GM19238 (cell line): Measurements from ENCODE around the gene BRD3.

Experiments
- DNase-seq: peaks from one replicate; pipeline ENCODE4 v3.0.0; 2011; ENCODE audit warnings: low spot score; ENCODE audit not compliant: insufficient read length

The BRD3 gene

DNA sequence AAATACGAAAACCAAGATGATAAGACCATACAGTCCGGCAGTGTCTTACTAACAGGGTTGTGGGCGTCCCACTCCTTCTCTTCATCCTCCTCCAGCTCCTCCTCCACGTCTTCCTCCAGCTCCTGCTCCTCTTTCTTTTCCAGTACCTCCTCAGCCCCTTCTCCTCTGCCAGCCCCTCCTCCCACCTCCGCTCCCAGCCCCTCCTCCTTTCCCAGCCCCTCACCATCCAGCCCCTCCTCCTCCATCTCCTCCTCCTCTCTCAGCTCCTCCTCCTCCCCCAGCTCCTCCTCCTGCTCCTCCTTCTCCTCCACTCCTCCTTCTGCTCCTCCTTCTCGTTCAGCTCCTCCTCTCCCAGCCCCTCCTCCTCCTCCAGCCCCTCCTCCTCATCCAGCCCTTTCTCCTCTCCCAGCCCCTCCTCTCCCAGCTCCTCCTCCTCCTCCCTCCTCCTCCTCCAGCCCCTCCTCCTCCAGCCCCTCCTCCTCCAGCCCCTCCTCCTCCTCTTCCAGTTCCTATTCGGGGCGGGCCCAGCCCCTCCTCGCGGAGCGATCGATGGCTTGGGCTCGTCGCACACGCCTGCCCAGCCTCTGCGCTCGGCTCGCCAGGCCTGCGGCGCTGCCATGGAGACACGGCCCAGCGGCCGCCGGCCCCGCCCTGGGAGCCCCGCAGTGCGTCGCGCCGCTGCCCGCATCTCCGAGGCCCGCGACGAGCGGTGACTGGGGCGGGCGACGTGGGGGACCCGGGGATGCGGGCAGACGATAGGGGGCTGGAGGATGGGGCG is 42.8 kb downstream of the BRD3 start, which contains the start of gene BRD3OS:
Gene BRD3OS, plus strand, starts transcription at position 654 of the 778 bp plus-strand sequence. CDS start 1,267 bp downstream, outside the sequence.
- DNase-seq: peak; percentile 90

DNA sequence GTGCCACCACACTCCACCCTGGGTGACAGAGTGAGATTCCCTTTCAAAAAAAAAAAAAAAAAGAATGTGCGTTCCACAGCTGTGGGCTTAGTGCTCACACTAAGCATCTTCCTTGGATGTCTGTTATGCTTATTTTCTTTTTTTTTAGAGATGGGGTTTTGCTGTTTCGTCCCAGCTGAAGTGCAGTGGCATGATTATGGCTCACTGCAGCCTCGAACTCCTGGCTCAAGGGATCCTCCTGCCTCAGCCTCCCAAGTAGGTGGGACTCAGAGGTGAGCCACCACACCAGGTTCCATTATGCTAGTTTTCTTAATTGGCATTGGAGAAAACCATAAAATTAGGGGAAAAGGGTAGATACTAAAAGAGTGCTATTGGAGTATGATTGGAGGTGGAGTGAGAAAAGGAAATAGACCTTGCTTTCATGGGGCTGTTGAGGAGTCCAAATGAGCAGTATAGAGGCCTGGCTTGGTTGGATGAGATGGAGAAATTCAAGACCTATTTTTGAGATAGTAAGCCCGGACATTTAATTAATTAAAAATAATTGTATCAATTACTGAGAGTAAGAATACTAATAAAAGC is 43.5 kb downstream of the BRD3 start:
- DNase-seq: no peak

DNA sequence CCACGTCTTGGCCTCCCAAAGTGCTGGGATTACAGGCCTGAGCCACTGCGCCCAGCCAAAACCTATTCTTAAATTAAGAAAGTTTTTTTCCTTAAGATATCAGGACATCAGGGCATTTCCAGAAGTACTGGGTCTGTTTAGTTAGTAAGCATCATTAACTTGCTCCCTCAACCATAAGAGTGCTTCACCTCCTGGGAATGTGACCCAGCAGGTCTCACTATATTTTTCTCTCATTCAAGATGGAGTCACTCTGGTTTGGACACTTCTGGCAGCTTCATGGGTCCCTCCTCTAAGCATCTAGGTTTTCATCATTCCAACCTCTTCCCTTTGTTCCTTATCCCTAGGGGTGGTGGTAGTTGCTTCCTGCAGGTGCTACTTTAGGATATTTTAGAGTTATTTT is 52.9 kb downstream of the BRD3 start:
- no peak for DNase-seq

DNA sequence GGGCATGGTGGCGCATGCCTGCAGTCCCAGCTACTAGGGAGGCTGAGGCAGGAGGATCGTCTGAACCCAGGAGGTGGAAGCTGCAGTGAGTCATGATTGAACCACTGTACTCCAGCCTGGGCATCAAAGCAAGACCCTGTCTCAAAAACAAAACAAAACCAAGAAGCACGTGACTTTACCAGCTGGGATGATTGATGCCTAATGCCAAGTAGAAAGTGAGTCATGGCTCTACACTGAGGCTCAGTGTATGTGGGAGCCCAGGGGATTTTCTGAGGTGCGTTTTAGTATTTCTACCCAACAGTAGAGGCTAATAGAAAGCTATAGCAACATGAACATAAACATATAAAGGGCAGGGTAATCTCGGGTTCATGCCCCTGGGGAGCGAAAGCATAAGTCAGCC is 56.4 kb downstream of the BRD3 start:
- no peak for DNase-seq

DNA sequence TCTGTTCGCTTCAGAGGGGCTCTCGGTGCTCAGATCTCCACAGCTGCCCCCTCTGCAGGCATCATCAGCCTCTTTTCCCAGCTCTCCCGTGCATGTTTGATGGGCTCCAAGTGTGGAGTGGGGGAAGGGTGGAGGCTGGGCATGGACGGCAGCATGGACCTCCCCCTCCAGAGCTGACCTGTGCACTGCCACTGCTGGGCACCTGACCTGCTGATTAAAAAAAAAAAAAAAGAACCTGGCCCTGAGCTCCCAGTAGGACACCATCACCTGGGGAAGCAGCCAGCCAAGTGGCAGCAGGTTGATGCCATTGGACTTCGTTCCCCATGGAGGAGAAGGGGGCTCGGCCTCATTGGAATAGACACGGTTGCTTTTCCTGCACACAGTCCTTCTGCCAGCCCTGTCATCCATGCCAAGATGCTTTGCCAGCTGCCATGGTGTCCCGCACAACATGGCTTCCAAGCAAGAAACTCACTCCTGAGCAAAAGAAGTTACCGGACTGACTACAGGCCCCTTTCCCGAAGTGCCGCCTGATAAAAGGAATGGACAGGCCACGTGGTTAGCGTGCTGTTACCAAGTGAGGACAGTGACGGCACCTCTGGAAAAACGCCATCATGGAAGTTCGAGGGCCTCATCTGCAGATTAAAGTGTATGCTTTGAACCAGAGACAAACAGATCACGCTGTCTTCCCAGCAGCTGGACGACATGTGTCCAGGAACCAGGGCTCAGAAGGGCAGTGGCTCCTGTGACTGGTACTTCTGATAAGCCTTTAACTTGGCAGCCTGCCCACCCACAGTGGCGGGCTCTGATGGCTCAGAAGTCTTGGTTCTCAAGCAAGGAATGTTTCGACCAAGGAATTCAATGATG is 57.3 kb downstream of the BRD3 start:
- no peak for DNase-seq

DNA sequence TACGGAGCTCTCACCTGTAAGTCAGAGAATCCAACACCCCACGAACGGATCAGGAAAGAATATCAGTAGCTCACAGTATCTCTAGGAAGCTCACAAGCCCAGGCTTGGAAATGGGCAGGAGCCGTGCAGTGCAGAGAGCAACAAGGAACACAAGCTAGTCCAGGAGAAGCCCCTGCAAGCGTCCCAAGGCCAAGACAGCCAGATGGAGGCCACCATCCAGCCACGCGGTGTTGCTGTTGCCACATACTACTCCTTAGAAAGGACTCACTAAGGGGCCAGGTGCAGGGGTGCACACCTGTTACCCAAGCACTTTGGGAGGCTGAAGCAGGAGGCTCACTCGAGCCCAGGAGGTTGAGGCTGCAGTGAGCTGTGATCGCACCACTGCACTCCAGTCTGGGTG is 60.3 kb downstream of the BRD3 start:
- DNase-seq: no peak

DNA sequence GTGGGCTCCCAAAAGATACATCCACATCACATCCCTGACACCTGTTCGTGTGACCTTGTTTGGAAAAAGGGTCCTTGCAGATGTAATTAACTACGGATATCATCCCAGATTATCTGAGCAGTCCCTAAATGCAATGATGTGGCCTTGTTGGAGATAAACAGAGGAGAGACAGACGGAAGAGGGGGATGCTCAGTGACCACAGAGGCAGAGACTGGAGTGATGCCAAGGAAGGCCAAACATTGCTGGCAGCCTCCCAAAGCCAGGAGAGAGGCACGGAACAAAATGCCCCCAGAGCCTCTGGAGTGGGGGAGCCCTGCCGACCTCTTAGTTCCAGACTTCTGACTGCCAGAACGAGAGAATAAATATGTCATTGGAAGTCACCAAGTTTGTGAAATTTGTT is 60.7 kb downstream of the BRD3 start:
- DNase-seq: no peak

DNA sequence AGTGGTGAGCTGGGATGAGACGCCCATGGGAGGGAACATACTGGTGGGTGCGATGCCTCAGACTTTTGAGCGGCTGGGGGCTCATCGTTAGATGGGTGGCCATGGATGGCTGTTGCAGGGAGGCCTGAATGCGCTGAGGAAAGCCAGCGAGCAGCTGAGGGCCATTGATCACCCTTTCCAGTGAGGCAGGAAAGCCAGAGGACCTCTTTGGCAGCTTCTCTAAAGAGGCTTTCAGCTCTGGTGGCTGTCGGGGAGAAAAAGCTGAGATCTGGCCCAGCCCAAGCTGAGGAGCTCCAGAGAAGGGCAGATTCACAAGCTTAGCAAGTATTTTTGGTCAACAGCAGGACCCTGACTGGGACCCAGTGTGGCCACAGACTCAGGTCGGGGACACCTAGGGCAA is 62.4 kb downstream of the BRD3 start:
- DNase-seq: no peak

DNA sequence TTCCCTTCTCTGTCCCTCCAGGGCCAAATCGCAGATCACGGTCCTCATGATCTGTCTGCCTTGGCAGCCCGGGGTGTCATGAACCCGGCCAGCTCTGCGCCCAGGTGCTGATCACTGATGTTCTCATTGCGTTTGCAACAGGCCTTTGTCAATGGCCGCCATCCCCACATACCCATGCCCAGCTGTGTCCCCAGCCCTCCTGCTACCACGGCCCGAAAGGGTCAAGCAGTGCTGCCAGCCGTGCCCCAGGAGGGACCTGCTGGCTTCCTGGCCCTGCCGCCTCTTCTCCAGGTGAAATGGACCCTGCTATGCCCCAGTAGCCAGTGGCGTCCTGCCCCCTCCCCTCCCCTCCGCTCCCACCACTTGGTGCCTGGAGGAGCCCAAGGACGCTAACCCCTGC is 62.9 kb downstream of the BRD3 start:
- no peak for DNase-seq

DNA sequence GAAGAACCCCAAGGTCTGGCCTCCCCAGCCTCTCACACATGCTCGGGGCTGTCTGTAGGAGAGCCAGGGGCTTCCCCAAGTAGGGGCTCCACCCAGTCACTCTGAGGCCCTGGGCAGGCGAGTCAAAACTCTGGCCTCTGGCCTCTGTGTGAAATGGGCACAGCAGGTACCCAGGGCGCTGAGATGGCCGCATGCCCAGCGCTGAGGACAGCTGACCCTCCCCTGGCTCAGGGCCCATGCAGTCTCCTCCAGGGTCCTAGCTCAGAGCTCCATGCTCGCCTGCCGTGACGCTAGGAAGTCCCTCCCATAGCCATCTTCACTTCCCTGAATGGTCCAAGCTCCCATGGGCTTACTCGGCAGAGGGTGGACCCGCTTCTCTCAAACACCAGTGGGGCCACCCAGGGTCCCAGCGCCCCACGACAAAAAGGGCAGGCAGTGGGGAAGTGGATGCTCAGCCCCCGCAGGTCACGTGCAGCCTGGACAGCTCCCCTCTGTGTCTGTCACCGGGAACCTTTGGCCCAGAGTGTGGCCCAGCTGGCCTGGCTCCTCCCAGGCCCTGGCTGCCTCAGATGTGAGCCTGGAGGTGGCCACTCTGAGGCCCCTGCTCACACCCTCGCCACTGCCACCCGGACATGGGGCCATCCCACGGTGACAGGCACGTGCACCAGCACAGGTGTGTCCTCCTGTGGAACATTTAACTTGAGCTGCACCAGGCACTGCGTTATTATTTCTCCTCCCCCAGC is 63.5 kb downstream of the BRD3 start:
- DNase-seq: no peak

DNA sequence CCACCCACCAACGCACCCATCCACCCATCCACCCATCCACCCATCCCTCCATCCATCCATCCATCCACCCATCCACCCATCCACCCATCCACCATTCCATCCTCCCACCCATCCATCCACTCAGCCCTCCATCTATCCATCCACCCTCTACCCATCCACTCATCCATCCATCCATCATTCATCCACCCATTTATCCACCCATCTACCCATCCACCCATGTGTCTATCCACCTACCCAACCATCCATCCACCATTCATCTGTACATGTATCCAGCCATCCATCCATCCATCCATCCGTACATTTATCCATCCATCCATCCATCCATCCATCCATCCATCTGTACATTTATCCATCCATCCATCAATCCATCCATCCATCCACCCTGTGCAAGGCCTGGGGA is 64.6 kb downstream of the BRD3 start:
- no peak for DNase-seq

DNA sequence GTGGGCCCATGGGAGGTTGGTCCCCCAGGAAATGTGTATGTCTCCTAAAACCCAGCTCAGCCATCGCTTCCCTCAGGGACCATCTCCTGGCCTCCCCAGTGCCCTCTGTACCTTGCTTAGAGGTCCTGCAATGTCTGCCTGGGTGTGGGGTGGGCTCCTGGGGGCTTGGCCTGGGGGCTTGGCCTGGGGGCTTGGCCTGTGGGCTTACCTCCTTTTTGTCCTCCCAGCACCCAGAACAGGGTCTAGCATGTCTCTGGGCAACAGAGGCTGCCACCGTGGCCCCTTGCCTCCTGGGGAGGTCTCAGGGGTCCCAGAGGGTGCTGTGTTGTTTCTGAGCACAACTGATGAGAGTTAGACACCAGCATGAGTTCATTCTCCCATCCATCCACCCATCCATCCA is 65.0 kb downstream of the BRD3 start:
- no peak for DNase-seq

DNA sequence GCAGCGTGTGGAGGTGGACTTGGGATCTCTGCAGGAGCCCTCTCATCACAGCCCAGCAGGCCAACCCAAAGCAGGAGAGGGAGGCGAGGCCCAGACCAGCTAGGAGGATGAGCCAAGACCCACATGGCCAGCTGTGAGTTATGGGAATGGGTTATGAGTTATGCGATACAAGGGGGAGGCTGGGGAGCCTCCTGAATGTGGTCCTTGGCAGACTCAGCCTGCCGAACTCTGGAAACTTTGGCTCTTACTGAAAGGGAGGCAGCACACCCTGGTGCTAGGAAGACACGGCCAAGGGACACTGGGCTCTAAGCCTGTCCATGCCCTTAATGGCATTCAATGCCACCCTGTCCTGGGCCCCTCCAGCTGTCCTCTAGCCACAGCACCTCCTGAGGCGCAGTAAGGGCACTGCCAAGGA is 68.0 kb downstream of the BRD3 start:
- no peak for DNase-seq

DNA sequence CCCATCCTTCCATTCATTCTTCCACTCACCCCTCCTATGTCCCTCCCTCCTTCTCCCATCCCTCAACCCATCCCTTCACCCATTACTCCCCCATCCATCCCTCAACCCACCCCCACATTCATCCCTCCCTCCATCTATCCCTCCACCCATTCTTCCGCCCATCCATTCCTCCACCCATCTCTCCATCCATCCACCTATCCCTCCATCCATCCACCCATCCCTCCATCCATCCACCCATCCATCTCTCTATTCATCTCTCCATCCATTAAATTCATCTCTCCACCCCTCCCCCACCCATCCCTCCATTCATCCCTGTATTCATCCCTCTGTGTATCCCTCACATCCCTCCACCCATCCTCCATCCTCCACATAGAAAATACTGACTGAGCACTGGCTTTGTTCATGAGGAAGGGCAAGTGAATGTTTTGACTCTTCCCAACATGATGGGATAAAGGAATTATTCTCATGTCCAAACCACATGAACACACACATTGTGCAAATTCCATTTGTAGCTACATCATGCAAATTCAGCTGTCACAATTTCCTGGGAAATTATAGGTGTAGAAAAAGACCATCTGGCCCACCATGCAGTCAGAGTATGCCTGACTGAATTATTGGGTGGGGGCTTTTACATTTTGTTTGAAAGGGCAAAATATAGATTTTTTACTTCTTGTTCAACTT is 68.8 kb downstream of the BRD3 start:
- no peak for DNase-seq

DNA sequence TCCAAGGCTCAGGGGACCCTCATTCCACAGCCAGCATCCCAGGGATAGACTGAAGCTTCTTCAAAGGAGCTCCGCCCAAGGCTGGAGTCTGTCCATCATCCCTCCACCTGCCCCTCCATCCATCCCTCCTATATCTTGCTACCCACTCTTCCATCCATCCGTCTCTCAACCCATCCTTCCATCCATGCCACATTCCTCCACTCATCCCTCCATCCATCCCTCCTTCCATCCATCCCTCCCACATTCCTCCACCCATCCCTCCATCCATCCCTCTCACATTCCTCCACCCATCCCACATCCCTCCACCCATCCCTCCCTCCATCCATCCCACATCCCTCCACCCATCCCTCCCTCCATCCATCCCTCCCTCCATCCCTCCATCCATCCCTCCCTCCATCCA is 70.2 kb downstream of the BRD3 start:
- no peak for DNase-seq

DNA sequence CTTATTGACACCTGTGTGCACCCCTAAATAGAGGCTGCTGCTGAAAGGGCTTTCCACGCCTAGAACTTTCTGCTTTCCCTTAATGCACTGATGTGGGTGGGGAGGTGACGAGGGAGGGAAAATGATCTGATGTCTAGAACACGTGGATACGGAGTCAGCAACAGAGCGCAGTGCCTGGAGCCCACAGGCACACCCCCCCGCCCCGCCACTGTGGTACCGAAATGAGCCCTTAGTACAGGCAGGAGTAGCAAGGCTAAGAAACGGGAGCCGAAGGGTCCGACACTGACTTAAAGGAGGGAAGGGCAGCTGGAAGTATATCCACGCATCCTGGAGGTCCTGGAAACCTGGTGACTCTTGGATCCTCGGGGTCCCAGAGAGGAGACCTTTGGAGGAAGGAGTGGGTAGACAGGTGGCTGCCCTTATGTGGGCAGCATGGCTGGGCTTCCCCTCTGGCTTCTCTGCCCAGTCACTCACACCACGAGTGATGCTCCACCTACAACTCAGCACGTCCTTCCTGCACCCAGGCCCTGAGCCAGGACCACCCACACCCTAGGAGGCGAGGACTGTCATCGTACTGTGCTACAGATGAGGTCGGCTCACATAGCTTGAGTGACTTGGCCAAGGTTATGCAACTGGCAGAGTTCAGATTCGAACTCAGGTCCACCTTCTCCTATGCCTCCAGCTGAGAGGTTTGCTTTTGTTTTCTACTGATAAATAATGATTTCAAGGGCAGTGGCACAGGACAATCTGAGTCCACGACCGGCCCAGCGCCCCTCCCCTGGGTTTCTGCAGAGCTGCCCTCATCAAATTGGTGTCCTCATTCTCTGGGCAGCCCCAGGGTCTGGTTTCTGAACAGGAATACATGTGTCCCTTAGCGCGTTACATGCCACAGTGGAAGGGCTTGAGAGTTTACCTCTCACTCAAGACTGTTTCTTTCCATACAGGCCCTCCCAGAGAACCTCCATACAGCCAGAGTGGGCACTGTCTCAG is 71.0 kb downstream of the BRD3 start:
- no peak for DNase-seq

DNA sequence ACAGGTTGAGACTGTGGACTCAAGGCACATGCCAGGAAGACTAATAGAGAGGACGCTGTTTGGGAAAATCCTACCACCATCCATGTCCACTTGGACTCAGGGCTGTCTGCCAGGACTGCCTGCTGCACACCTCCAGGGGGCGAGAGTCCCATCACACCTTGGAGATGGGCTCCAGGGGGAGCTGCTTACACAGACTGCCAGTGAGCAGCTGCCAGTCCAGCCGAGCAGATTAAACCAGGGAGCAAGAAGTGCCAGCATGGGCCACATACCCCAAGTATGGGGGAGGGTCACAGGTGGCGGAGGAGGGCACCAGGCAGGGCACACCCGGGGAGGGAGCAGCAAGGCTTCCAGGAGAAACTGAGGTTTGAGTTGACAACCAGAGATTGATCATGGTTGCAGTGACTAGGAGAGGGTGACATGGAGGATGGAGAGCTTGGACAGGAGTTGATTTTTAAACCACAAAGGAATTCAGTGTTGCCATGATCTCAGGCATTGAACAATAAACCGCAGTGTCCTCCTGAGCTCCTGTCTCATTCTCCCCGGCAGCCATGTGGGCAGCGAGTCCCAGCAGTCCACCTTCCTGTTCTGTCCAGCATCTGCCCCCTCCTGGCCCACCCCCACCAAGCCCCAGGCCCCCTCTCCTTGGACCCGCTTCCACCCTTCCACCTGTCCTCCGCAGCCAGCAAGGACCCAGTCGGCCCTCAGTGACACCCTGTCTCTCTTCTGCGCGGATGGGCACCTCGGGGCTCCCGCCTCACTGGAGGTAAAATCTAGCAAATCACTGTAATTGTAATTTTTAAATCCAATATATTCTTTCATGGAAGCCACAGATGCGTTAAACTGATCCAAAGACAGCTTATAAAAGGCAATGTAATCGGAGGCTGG is 72.6 kb downstream of the BRD3 start:
- no peak for DNase-seq

DNA sequence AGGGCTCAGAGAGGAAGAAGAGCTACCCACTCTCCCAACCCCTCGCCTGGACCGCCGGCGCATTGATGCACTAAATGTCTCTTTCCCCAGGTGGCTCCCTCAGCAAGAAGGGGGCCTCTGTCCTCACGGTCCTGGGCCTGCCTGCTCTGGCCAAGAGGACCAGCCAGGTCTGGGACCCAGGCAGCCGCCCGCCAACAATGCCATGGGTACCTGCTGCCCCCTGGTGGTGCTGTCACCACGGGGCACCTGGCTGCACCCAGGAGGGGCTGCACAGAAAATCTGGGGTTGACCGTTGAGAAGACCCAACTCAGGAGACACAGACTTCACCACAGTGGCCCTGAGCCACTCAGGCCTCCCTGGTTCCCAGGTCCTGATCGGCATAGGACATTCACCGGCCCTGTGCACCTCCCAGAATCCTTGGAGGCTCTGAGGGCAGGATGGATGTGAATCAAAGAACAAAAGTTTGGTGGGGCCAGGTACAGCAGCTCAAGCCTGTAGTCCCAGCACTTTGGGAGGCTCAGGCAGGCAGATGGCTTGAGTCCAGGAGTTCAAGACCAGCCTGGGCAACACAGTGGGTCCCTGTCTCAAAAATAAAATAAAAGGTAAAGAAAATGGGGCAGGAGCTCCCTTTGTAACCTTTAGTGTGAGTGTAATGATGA is 73.3 kb downstream of the BRD3 start:
- DNase-seq: peak; percentile 85
